ENCODE results near the gene LMOD3. TPM values are rescaled to one million over a fixed set of nuclear protein-coding genes. Genes with fewer than 3 reads are reported as not detected.

The LMOD3 gene
- polyA plus RNA-seq, 1 donor (not counting 4 experiments of a cell fraction or from before 2014, with no cell fraction given): not detected

- FAIRE-seq (no peak), DNase-seq (ENCODE audit: low read depth, low spot score) (no peak)
- TF ChIP-seq CTCF (optimal IDR thresholded peaks at IDR 0.05 in 1 of 3, IDR thresholded peaks at IDR 0.05 in 1 of 3, conservative IDR thresholded peaks at IDR 0.05 in 1 of 3; ENCODE audit: extremely low read depth in 1 of 3, insufficient read depth in 2 of 3, low read length in 3 of 3): no peak
- TF ChIP-seq EZH2 (IDR thresholded peaks at IDR 0.05; ENCODE audit: low read length): no peak
- H3K79me2 ChIP-seq (ENCODE audit: control insufficient read depth, insufficient read depth, low read length): no peaks in the 10 kb centered on the region
- no peak overlapping the region for H3K9ac ChIP-seq (ENCODE audit: control insufficient read depth, extremely low read depth, insufficient read depth, low read length)
- H4K20me1 ChIP-seq (ENCODE audit: control insufficient read depth, extremely low read depth, insufficient read depth, low read length): no peaks in the 10 kb centered on the region
- no peak overlapping the region for H3K4me2 ChIP-seq (ENCODE audit: control insufficient read depth, extremely low read depth, insufficient read depth, low read depth, low read length)
- peaks cover 3 to 12% of the 10 kb centered on the region in 2 experiments for H3K36me3 ChIP-seq (ENCODE audit: control insufficient read depth in 2 of 2, extremely low read depth in 1 of 2, insufficient read depth in 2 of 2, low read length in 2 of 2)
- dilution Hi-C loops (cut with MboI; ENCODE audit: extremely low pct_ligation_motif_present, low sequenced_read_pairs): no loop called here
- H3K4me3 ChIP-seq (ENCODE audit: control insufficient read depth in 2 of 3, extremely low read depth in 1 of 3, insufficient read depth in 2 of 3, low read depth in 1 of 3, low read length in 3 of 3): no peak overlapping the region
- H3K27ac ChIP-seq (ENCODE audit: control insufficient read depth, insufficient read depth, low read length): no peak overlapping the region
- no peaks in the 10 kb centered on the region for H3K27me3 ChIP-seq (ENCODE audit: control insufficient read depth, extremely low read depth, insufficient read depth, low read length)
- H3K4me1 ChIP-seq (ENCODE audit: control insufficient read depth, extremely low read depth, insufficient read depth, low read length): no peaks in the 10 kb centered on the region
- H3K9me1 ChIP-seq (ENCODE audit: control insufficient read depth, extremely low read depth, insufficient read depth, low read length): no peaks in the 10 kb centered on the region
- no peaks in the 10 kb centered on the region for H3K9me3 ChIP-seq (ENCODE audit: control insufficient read depth, low read depth, low read length)
- H2AFZ ChIP-seq (ENCODE audit: control insufficient read depth, low read length): no peak overlapping the region
These were observed 44.1 kb upstream of the LMOD3 start for GRCh38 chr3:69166446-69166845.

- H3K27me3 ChIP-seq (ENCODE audit: control insufficient read depth, extremely low read depth, insufficient read depth, low read length): no peaks in the 10 kb centered on the region
- no peak for DNase-seq (ENCODE audit: low read depth, low spot score)
- peaks cover 0 to 9% of the 10 kb centered on the region in 2 experiments for H3K36me3 ChIP-seq (ENCODE audit: control insufficient read depth in 2 of 2, extremely low read depth in 1 of 2, insufficient read depth in 2 of 2, low read length in 2 of 2)
- no peaks in the 10 kb centered on the region for H3K9me3 ChIP-seq (ENCODE audit: control insufficient read depth, low read depth, low read length)
- no peaks in the 10 kb centered on the region for H4K20me1 ChIP-seq (ENCODE audit: control insufficient read depth, extremely low read depth, insufficient read depth, low read length)
- FAIRE-seq: no peak
- TF ChIP-seq CTCF (optimal IDR thresholded peaks at IDR 0.05 in 1 of 3, IDR thresholded peaks at IDR 0.05 in 1 of 3, conservative IDR thresholded peaks at IDR 0.05 in 1 of 3; ENCODE audit: extremely low read depth in 1 of 3, insufficient read depth in 2 of 3, low read length in 3 of 3) (no peak), EZH2 (IDR thresholded peaks at IDR 0.05; ENCODE audit: low read length) (no peak)
- no peaks in the 10 kb centered on the region for H3K9me1 ChIP-seq (ENCODE audit: control insufficient read depth, extremely low read depth, insufficient read depth, low read length)
- H3K4me2 ChIP-seq (ENCODE audit: control insufficient read depth, extremely low read depth, insufficient read depth, low read depth, low read length): no peak overlapping the region
- H3K4me1 ChIP-seq (ENCODE audit: control insufficient read depth, extremely low read depth, insufficient read depth, low read length): no peaks in the 10 kb centered on the region
- dilution Hi-C loops (cut with MboI; ENCODE audit: extremely low pct_ligation_motif_present, low sequenced_read_pairs): no loop called here
- H3K9ac ChIP-seq (ENCODE audit: control insufficient read depth, extremely low read depth, insufficient read depth, low read length): no peak overlapping the region
- H3K27ac ChIP-seq (ENCODE audit: control insufficient read depth, insufficient read depth, low read length): no peak overlapping the region
- H3K79me2 ChIP-seq (ENCODE audit: control insufficient read depth, insufficient read depth, low read length): no peaks in the 10 kb centered on the region
- H2AFZ ChIP-seq (ENCODE audit: control insufficient read depth, low read length): no peak overlapping the region
- H3K4me3 ChIP-seq (ENCODE audit: control insufficient read depth in 2 of 3, extremely low read depth in 1 of 3, insufficient read depth in 2 of 3, low read depth in 1 of 3, low read length in 3 of 3): no peak overlapping the region
These were observed 43.3 kb upstream of the LMOD3 start for GRCh38 chr3:69165744-69166143.
